H9 (cell line): ENCODE data around the gene TARS2. TPM values are rescaled to one million over a fixed set of nuclear protein-coding genes. Genes with fewer than 3 reads are reported as not detected.

Experiments used
- DNase-seq: peaks from one replicate; pipeline ENCODE4 v3.0.0-alpha.2; 2017
- H2AFZ ChIP-seq: one replicate; pipeline ENCODE4 v1.6.1; 2013; ENCODE audit warnings: mild to moderate bottlenecking, low read length, control low read depth, moderate library complexity
- H2AK5ac ChIP-seq: 2 replicates; pipeline ENCODE4 v1.6.1; 2013; ENCODE audit warnings: low read length, control low read depth, mixed read lengths; ENCODE audit not compliant: insufficient read length
- H2BK120ac ChIP-seq: one replicate; pipeline ENCODE4 v1.6.1; 2013; ENCODE audit warnings: low read depth, mild to moderate bottlenecking, low read length, control low read depth, inconsistent platforms; ENCODE audit not compliant: poor library complexity, severe bottlenecking
- H2BK12ac ChIP-seq: 2 replicates; pipeline ENCODE4 v1.6.1; 2013; ENCODE audit warnings: low read length, control low read depth, mixed read lengths, low read depth; ENCODE audit not compliant: insufficient read length
- H2BK15ac ChIP-seq: 2 replicates; pipeline ENCODE4 v1.6.1; 2013; ENCODE audit warnings: low read depth, low read length, control low read depth
- H2BK20ac ChIP-seq: one replicate; pipeline ENCODE4 v1.6.1; 2013; ENCODE audit warnings: low read depth, mild to moderate bottlenecking, low read length, control low read depth, inconsistent platforms; ENCODE audit not compliant: poor library complexity, severe bottlenecking
- H2BK5ac ChIP-seq: 2 replicates; pipeline ENCODE4 v1.6.1; 2013; ENCODE audit warnings: low read length, control low read depth, mixed read lengths; ENCODE audit not compliant: insufficient read length
- H3K14ac ChIP-seq: 2 replicates; pipeline ENCODE4 v1.6.1; 2013; ENCODE audit warnings: low read length, control low read depth; ENCODE audit not compliant: insufficient read depth
- H3K18ac ChIP-seq: 2 replicates; pipeline ENCODE4 v1.6.1; 2013; ENCODE audit warnings: low read depth, mild to moderate bottlenecking, mixed read lengths, low read length, control low read depth; ENCODE audit not compliant: insufficient read length
- H3K23ac ChIP-seq: 2 replicates; pipeline ENCODE4 v1.6.1; 2013; ENCODE audit warnings: low read length, control low read depth, mixed read lengths, low read depth; ENCODE audit not compliant: insufficient read length
- H3K23me2 ChIP-seq: 2 replicates; pipeline ENCODE4 v1.6.1; 2013; ENCODE audit warnings: low read depth, mild to moderate bottlenecking, mixed read lengths, low read length, control low read depth; ENCODE audit not compliant: insufficient read length, poor library complexity, severe bottlenecking
- H3K27ac ChIP-seq: 2 replicates; pipeline ENCODE4 v1.5.1; 2013; ENCODE audit warnings: low read length, control low read depth, mixed read lengths, low read depth; ENCODE audit not compliant: insufficient read length
- H3K27me3 ChIP-seq: 2 replicates; pipeline ENCODE4 v1.6.1; 2013; ENCODE audit warnings: low read length, control low read depth, inconsistent platforms; ENCODE audit not compliant: insufficient read depth
- H3K4ac ChIP-seq: 2 replicates; pipeline ENCODE4 v1.6.1; 2013; ENCODE audit warnings: low read depth, mild to moderate bottlenecking, control low read depth, inconsistent platforms, low read length, moderate library complexity
- H3K4me1 ChIP-seq: 2 replicates; pipeline ENCODE4 v1.6.1; 2013; ENCODE audit warnings: low read length, control low read depth, inconsistent platforms; ENCODE audit not compliant: insufficient read depth
- H3K4me2 ChIP-seq: 2 replicates; pipeline ENCODE4 v1.6.1; 2013; ENCODE audit warnings: low read length, control low read depth, mixed read lengths; ENCODE audit not compliant: insufficient read length, insufficient read depth
- H3K56ac ChIP-seq: 2 replicates; pipeline ENCODE4 v1.6.1; 2013; ENCODE audit warnings: low read depth, mild to moderate bottlenecking, mixed read lengths, low read length, control low read depth; ENCODE audit not compliant: insufficient read length
- H3K79me1 ChIP-seq: 2 replicates; pipeline ENCODE4 v1.6.1; 2013; ENCODE audit warnings: low read depth, mild to moderate bottlenecking, moderate library complexity, low read length, control low read depth, inconsistent platforms; ENCODE audit not compliant: insufficient read depth, poor library complexity, severe bottlenecking
- H3K79me2 ChIP-seq: 2 replicates; pipeline ENCODE4 v1.6.1; 2013; ENCODE audit warnings: low read length, control low read depth, inconsistent platforms; ENCODE audit not compliant: insufficient read depth
- H3K9ac ChIP-seq: 2 replicates; pipeline ENCODE4 v1.6.1; 2013; ENCODE audit warnings: low read length, control low read depth, mixed read lengths; ENCODE audit not compliant: insufficient read length; ENCODE audit errors: extremely low read depth
- H3K9me3 ChIP-seq: one replicate; pipeline ENCODE4 v1.6.1; 2013; ENCODE audit warnings: low read depth, low read length, inconsistent platforms; ENCODE audit not compliant: control insufficient read depth
- H3T11ph ChIP-seq: one replicate; pipeline ENCODE4 v1.6.1; 2013; ENCODE audit warnings: mild to moderate bottlenecking, low read length, control low read depth, inconsistent platforms
- H4K20me1 ChIP-seq: one replicate; pipeline ENCODE4 v1.6.1; 2013; ENCODE audit not compliant: control insufficient read depth, insufficient read length, insufficient read depth
- H4K5ac ChIP-seq: 2 replicates; pipeline ENCODE4 v1.6.1; 2013; ENCODE audit warnings: low read depth, mild to moderate bottlenecking, mixed read lengths, low read length, control low read depth; ENCODE audit not compliant: insufficient read length
- H4K8ac ChIP-seq: replicated peaks from 2 replicates; pipeline ENCODE4 v1.6.1; 2013; ENCODE audit warnings: low read length, control low read depth, mixed read lengths, low read depth; ENCODE audit not compliant: insufficient read length
- H4K91ac ChIP-seq: 2 replicates; pipeline ENCODE4 v1.6.1; 2013; ENCODE audit warnings: low read depth, mild to moderate bottlenecking, moderate library complexity, mixed read lengths, low read length, control low read depth; ENCODE audit not compliant: insufficient read length
- H3K27ac Mint-ChIP-seq, 3 experiments: 2 replicates in 2 of 3; 3 replicates in 1 of 3; pipeline ENCODE4 v1.8.0; 2020 to 2021; ENCODE audit warnings: mixed read lengths in 3 of 3, mild to moderate bottlenecking in 1 of 3, moderate library complexity in 1 of 3
- H3K27me3 Mint-ChIP-seq: 2 replicates; pipeline ENCODE4 v1.8.0; 2021; ENCODE audit warnings: low read depth, mild to moderate bottlenecking, moderate library complexity, mixed read lengths
- H3K36me3 Mint-ChIP-seq, 3 experiments: 2 replicates in 2 of 3; 3 replicates in 1 of 3; pipeline ENCODE4 v1.8.0; 2020 to 2021; ENCODE audit warnings: low read depth in 3 of 3, mixed read lengths in 3 of 3; ENCODE audit not compliant: insufficient read depth in 1 of 3
- H3K4me1 Mint-ChIP-seq, 2 experiments: 2 replicates each; pipeline ENCODE4 v1.8.0; 2020; ENCODE audit warnings: mixed read lengths in 2 of 2
- H3K4me3 Mint-ChIP-seq, 2 experiments: 2 replicates in 1 of 2; 3 replicates in 1 of 2; pipeline ENCODE4 v1.8.0; 2020 to 2021; ENCODE audit warnings: mild to moderate bottlenecking in 2 of 2, mixed read lengths in 2 of 2, moderate library complexity in 1 of 2
- H3K9me3 Mint-ChIP-seq, 2 experiments: 2 replicates in 1 of 2; 3 replicates in 1 of 2; pipeline ENCODE4 v1.8.0; 2020; ENCODE audit warnings: mild to moderate bottlenecking in 2 of 2, mixed read lengths in 2 of 2, moderate library complexity in 1 of 2
- CTCF ChIP-seq: fragments of 200-600 bp; sonication (generic); conservative IDR thresholded peaks from 3 replicates; pipeline ENCODE4 v1.8.0; 2021; ENCODE audit warnings: antibody characterized with exemption, mild to moderate bottlenecking
- WGBS: extraction: QIAGEN DNeasy Blood & Tissue Kit; methylation state at CpG from one replicate; pipeline ENCODE4 v1.1.7; 2013; ENCODE audit warnings: missing lambda C conversion rate, low lambda C conversion rate, mixed read lengths; ENCODE audit not compliant: insufficient read length; ENCODE audit errors: extremely low coverage; 5-methylcytosine and 5-hydroxymethylcytosine counted together
- total RNA-seq: library from RNA; stranded (reverse); gene quantifications from 2 replicates; pipeline ENCODE4 v1.2.1, GENCODE V29; 2021

The TARS2 gene
- total RNA-seq, 1 experiment from 2014 or later: 36.5 TPM

- Histone ChIP-seq H3K27me3 (peaks cover 3% of the 10 kb centered on the region; the same call in 1 of the 2 replicates), H2AK5ac (no peak overlapping the region), H3K27ac (no peak overlapping the region), H2BK20ac (no peak overlapping the region), H4K91ac (no peak overlapping the region), H3K14ac (no peak overlapping the region), H4K5ac (no peak overlapping the region), H3K9me3 (no peaks in the 10 kb centered on the region), H3K79me2 (no peaks in the 10 kb centered on the region), H3K23ac (no peak overlapping the region), H3K9ac (no peak overlapping the region), H4K20me1 (no peaks in the 10 kb centered on the region), H2BK5ac (no peak overlapping the region), H3K56ac (no peak overlapping the region), H3K4ac (no peak overlapping the region), H3K23me2 (peaks cover 10% of the 10 kb centered on the region), H3K4me1 (no peaks in the 10 kb centered on the region), H3K4me2 (no peak overlapping the region), H2BK12ac (no peak overlapping the region), H3K79me1 (no peaks in the 10 kb centered on the region), H2BK120ac (no peak overlapping the region), H3T11ph (no peak overlapping the region), H3K18ac (no peak overlapping the region), H2BK15ac (no peak overlapping the region), H4K8ac (no peak overlapping the region), H2AFZ (no peak overlapping the region)
- no peak overlapping the region for H3K4me3 Mint-ChIP-seq
- no peak overlapping the region for H3K27ac Mint-ChIP-seq
- no peak for DNase-seq
- H3K27me3 Mint-ChIP-seq: peaks cover 38% of the 10 kb centered on the region
- TF ChIP-seq CTCF: no peak
- H3K36me3 Mint-ChIP-seq: peaks cover 0 to 2% (median 0%) of the 10 kb centered on the region in 3 experiments; a peak in 2 of 7 replicates
- H3K9me3 Mint-ChIP-seq: no peaks in the 10 kb centered on the region
- no CpG with 5 or more reads among the region's 16 CpGs for WGBS
- peaks cover 6 to 15% of the 10 kb centered on the region in 2 experiments for H3K4me1 Mint-ChIP-seq
Observed at GRCh38 chr1:150546294-150546937, 59.2 kb downstream of the TARS2 start.
